Measurements from ENCODE around the gene PFN1. TPM values are rescaled to one million over a fixed set of nuclear protein-coding genes. Genes with fewer than 3 reads are reported as not detected.

PFN1 gene
- total and polyA plus RNA-seq, 2 of the 8 experiments (the other 6 are each of a cell fraction or from before 2014, with no cell fraction given): 1,355 to 1,949 TPM

- no peak for TF ChIP-seq RFX5 (IDR thresholded peaks at IDR 0.05; ENCODE audit: borderline replicate concordance, low read depth, low read length)
- no peak for TF ChIP-seq SP2 (IDR thresholded peaks at IDR 0.05; ENCODE audit: low read length)
- peak in 1 of 2 experiments; percentile 50; a peak in 1 of 3 replicates for TF ChIP-seq POLR2A (IDR thresholded peaks at IDR 0.05; ENCODE audit: control extremely low read depth in 1 of 2, low read depth in 2 of 2, low read length in 2 of 2)
- TF ChIP-seq NANOG (IDR thresholded peaks at IDR 0.05; ENCODE audit: insufficient read depth, low read depth, low read length, poor library complexity, severe bottlenecking): no peak
- TF ChIP-seq E2F6 (IDR thresholded peaks at IDR 0.05): no peak
- no peak for TF ChIP-seq BCL11A (IDR thresholded peaks at IDR 0.05; ENCODE audit: low read depth in 2 of 2, low read length in 2 of 2)
- no peak for TF ChIP-seq SP1 (IDR thresholded peaks at IDR 0.05; ENCODE audit: low read depth, low read length)
- TF ChIP-seq MAX (IDR thresholded peaks at IDR 0.05): no peak
- no peak for TF ChIP-seq HDAC6 (IDR thresholded peaks at IDR 0.05; ENCODE audit: low read depth, low read length)
- no peak for TF ChIP-seq TAF1 (IDR thresholded peaks at IDR 0.05; ENCODE audit: low read depth, low read length)
- no peak for TF ChIP-seq SIRT6 (IDR thresholded peaks at IDR 0.05; ENCODE audit: low read length)
Observed at GRCh38 chr17:4950075-4950745, 1.9 kb upstream of the PFN1 start (continued).

Measured in H1 (cell line).